Prostate gland (tissue), 2 donors: ENCODE measurements around the gene SCLY. TPM values are rescaled to one million over a fixed set of nuclear protein-coding genes. Genes with fewer than 3 reads are reported as not detected.

ENCODE experiments used
- DNase-seq: peaks from one replicate; pipeline ENCODE4 v3.0.0-alpha.2; 2019; ENCODE audit warnings: low spot score
- H3K27ac ChIP-seq, 2 donors: fragments of 200-600 bp; sonication (generic); 2 replicates each; pipeline ENCODE4 v1.5.1; 2017 to 2019
- H3K27me3 ChIP-seq: fragments of 200-600 bp; sonication (generic); replicated peaks from 2 replicates; pipeline ENCODE4 v1.5.1; 2019; ENCODE audit not compliant: insufficient read depth
- H3K36me3 ChIP-seq, 2 donors: fragments of 200-600 bp; sonication (generic); 1 replicate in 1 of 2; 2 replicates in 1 of 2; pipeline versions ENCODE4 v1.5.1 to v1.8.1; 2017 to 2019
- H3K4me1 ChIP-seq: fragments of 200-600 bp; sonication (generic); replicated peaks from 2 replicates; pipeline ENCODE4 v1.5.1; 2019
- H3K4me3 ChIP-seq, 2 donors: fragments of 200-600 bp; sonication (generic); 2 replicates each; pipeline ENCODE4 v1.5.1; 2017 to 2019
- H3K9me3 ChIP-seq: fragments of 200-600 bp; sonication (generic); 2 replicates; pipeline ENCODE4 v1.5.1; 2017
- POLR2A ChIP-seq: fragments of 450-650 bp; IDR thresholded peaks from one replicate; pipeline ENCODE4 v1.6.1; 2016; ENCODE audit warnings: antibody characterized with exemption, mild to moderate bottlenecking
- POLR2AphosphoS5 ChIP-seq: sonication (generic); formaldehyde crosslinking; IDR thresholded peaks from one replicate; pipeline ENCODE4 v1.6.1; 2017; ENCODE audit warnings: antibody characterized with exemption
- WGBS: methylation state at CpG from one replicate; pipeline ENCODE4 v1.1.5; 2018; 5-methylcytosine and 5-hydroxymethylcytosine counted together
- intact Hi-C: fragments of 100-400 bp; cut with DNase I; formaldehyde crosslinking; loops from one replicate; pipeline ENCODE4 v1.14.2; 2022
- total RNA-seq, 2 donors: library from RNA; depleted of rRNA; stranded (reverse); fragments of >200 nt; gene quantifications; one replicate each; pipeline ENCODE4 v1.1.0, GENCODE V29; 2016
- TF ChIP-seq, protein P1 (sequence below), 4 experiments: fragments of 200-600 bp in 2 of 4; fragments of 450-650 bp in 2 of 4; sonication (generic) in 2 of 4; IDR thresholded peaks; 1 replicate in 3 of 4; 2 replicates in 1 of 4; pipeline ENCODE4 v1.5.1; 2016 to 2019; ENCODE audit warnings: antibody characterized with exemption in 4 of 4, mild to moderate bottlenecking in 2 of 4, moderate library complexity in 2 of 4

The SCLY gene
- total RNA-seq, 2 donors from 2014 or later: 11.5 to 16.1 TPM

- intact Hi-C loops: no loop called here
- H3K36me3 ChIP-seq: no peaks in the 10 kb centered on the region
- no peaks in the 10 kb centered on the region for H3K9me3 ChIP-seq
- WGBS: 95% methylated on average over 16 of the region's 16 CpGs
- no peaks in the 10 kb centered on the region for H3K27me3 ChIP-seq
- H3K4me3 ChIP-seq: no peak overlapping the region
- no peak for TF ChIP-seq POLR2AphosphoS5
- TF ChIP-seq, protein P1, sequence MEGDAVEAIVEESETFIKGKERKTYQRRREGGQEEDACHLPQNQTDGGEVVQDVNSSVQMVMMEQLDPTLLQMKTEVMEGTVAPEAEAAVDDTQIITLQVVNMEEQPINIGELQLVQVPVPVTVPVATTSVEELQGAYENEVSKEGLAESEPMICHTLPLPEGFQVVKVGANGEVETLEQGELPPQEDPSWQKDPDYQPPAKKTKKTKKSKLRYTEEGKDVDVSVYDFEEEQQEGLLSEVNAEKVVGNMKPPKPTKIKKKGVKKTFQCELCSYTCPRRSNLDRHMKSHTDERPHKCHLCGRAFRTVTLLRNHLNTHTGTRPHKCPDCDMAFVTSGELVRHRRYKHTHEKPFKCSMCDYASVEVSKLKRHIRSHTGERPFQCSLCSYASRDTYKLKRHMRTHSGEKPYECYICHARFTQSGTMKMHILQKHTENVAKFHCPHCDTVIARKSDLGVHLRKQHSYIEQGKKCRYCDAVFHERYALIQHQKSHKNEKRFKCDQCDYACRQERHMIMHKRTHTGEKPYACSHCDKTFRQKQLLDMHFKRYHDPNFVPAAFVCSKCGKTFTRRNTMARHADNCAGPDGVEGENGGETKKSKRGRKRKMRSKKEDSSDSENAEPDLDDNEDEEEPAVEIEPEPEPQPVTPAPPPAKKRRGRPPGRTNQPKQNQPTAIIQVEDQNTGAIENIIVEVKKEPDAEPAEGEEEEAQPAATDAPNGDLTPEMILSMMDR (IDR thresholded peaks at IDR 0.05): no peak
- TF ChIP-seq POLR2A: no peak
- DNase-seq: no peak
- H3K27ac ChIP-seq: no peak overlapping the region
- no peaks in the 10 kb centered on the region for H3K4me1 ChIP-seq
Measured at GRCh38 chr2:238091436-238092060, 30.7 kb downstream of the SCLY start.

DNA sequence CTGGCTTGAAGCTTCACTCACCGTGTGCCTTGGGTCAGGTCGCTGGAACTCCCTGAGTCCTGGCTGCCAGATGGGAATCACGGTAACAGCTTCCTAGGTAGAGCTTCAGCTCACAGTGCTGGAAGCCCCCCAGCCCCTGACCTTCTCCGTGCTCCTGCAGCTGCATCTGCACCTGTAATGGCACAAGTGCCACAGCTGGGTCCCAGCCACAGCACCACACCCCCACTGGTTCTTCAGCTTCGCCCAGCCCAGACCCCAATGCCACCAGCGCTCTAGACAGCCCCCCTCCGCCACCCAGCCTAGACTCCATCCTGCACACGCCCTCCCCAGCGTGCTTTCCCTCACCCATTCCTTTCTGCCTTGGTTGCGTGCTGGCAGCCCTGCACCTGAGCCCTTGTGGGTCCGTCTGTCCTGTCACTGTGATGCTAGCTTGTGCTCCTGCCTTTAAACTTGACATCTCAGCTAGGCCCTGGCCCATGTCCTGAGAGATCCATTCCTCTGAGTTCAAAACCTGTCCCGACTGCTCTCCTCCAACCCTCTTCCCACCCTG is 31.8 kb downstream of the SCLY start:
- Histone ChIP-seq H3K27me3 (no peaks in the 10 kb centered on the region), H3K36me3 (no peaks in the 10 kb centered on the region), H3K4me3 (no peak overlapping the region), H3K4me1 (no peaks in the 10 kb centered on the region), H3K27ac (no peak overlapping the region), H3K9me3 (no peaks in the 10 kb centered on the region)
- TF ChIP-seq, protein P1 (IDR thresholded peaks at IDR 0.05): no peak
- TF ChIP-seq POLR2AphosphoS5: no peak
- no peak for TF ChIP-seq POLR2A
- WGBS: 97% methylated on average over 12 of the region's 12 CpGs
- intact Hi-C loops: no loop called here
- DNase-seq: no peak

DNA sequence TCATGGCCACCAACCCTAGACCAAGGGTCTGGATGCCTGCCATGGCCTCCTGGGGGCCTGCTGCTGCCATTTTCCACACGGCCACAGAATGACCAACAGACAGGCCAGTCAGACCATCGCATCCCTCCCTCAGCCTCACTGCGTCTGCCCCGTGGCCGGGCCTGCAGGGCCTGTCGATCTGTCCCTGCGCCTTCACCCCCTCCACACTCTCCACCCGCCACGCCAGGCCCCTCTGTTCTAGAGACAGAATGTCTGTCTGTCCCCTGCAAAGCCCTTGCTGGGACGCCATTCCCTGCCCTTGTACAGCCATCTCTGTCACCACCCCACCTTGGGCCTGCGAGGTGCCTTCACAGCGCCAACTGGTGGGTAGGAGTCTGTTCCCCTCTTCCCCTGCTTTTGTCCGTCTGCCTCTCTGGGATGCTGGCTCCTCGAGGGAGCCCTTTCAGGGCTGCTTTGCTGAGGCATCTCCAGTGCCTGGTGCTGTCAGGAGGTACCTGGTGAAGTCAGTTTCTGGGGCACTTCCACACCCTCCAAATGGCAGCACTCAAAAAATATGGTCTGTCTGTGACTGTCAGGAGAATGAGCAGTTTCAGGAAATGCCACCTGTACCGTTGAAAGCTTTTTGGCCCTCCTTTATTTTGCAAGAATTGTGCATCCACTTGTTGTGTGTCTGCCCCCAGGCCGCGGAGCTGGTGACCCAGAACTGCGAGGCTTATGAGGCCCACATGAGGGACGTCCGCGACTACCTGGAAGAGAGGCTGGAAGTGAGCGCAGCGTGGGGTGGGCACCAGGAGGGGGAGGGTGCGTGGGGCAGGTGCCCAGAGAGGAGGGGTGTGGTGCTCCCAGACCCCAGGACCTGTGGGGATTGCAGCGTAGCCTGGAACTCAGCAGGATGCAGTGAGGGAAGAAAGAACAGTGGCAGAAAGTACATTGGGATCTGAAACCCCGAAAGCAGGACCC is 32.7 kb downstream of the SCLY start:
- Histone ChIP-seq H3K36me3 (no peaks in the 10 kb centered on the region), H3K27me3 (no peaks in the 10 kb centered on the region), H3K27ac (no peak overlapping the region), H3K4me1 (no peaks in the 10 kb centered on the region), H3K4me3 (no peak overlapping the region), H3K9me3 (no peaks in the 10 kb centered on the region)
- no peak for DNase-seq
- 86% methylated on average over 26 of the region's 26 CpGs for WGBS
- no peak for TF ChIP-seq POLR2AphosphoS5
- no peak for TF ChIP-seq POLR2A
- intact Hi-C loops: no loop called here

- no peak for TF ChIP-seq POLR2AphosphoS5
- no peak for TF ChIP-seq POLR2A
- TF ChIP-seq, protein P1 (IDR thresholded peaks at IDR 0.05): no peak
- Histone ChIP-seq H3K4me1 (no peaks in the 10 kb centered on the region), H3K4me3 (no peak overlapping the region), H3K36me3 (no peaks in the 10 kb centered on the region), H3K9me3 (no peaks in the 10 kb centered on the region), H3K27ac (no peak overlapping the region), H3K27me3 (no peaks in the 10 kb centered on the region)
- 90% methylated on average over 17 of the region's 17 CpGs for WGBS
- intact Hi-C loops: no loop called here
- no peak for DNase-seq
Measured at GRCh38 chr2:238094438-238095022, 33.7 kb downstream of the SCLY start.

DNA sequence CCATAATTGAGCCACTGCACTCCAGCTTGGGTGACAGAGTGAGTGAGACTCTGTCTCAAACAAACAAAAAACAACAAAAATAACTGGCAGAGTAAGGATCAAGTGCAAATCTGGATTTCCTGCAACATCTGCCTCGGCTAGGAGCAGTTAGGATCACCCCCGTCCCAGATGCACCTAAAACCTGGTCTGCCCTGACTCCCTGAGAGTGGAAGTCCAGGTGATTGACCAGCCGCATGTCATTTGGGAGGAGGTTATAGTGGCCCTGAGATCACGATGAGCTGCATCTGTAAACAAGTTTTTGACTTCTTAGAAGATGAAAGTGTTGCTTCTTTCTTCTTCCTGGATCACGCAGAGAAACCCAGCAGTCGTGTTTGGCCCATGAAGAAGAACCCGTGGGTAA is 34.3 kb downstream of the SCLY start:
- Histone ChIP-seq H3K9me3 (no peaks in the 10 kb centered on the region), H3K4me3 (no peak overlapping the region), H3K27ac (no peak overlapping the region), H3K27me3 (no peaks in the 10 kb centered on the region), H3K4me1 (no peaks in the 10 kb centered on the region), H3K36me3 (no peaks in the 10 kb centered on the region)
- TF ChIP-seq, protein P1 (IDR thresholded peaks at IDR 0.05): no peak
- TF ChIP-seq POLR2AphosphoS5: no peak
- no peak for TF ChIP-seq POLR2A
- DNase-seq: no peak
- 93% methylated on average over 7 of the region's 7 CpGs for WGBS
- intact Hi-C loops: no loop called here
